ENCODE data around the gene PHACTR3. TPM values are rescaled to one million over a fixed set of nuclear protein-coding genes. Genes with fewer than 3 reads are reported as not detected.

Gene PHACTR3
- total RNA-seq, 1 experiment from 2014 or later, result 0.10 TPM

DNA sequence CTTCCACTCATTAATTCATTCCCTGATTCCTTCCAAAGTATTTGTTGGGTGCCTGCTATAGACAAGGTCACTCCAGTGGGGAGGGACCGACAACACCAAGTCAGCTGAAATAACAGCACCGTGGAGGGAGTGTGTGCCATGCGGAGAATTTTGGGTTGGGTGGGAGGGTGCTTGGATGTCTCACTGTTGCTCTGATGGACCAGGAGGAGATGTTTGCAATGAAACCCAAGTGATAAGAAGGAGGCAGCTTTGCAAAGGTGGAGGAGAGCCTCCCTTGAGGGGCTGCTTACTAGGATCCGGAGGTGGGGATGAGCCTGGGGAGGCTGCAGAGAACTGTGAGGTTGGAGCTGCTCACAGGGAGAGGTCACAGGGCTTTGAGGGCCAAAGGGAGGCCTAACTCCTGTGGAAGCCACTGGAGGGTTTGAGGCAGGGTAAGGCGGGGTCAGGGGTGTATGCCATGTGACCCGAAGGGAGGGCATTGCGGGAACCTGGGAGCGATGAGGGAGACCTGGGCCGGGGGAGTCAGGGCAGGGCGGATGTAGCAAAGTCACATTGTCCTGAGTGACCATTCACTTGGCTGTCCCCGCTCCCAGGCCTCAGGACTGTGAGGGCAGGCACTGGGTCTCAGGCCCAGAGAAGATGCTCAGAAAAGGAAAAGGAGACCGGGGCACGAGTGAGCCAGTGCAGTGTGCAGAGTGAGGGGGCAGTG, 124.5 kb downstream of the PHACTR3 start:
- ChIA-PET CTCF (no interaction called here), POLR2A (no interaction called here)
- intact Hi-C loops (cut with micrococcal nuclease; ENCODE audit: unreplicated experiment) (no loop called here), in situ Hi-C loops (cut with HindIII; ENCODE audit: low pct_unique_long_range_greater_than_20kb, low sequenced_read_pairs) (no loop called here)
- no TSS peak for BruUV-seq (replicated peaks)
- Histone ChIP-seq H3K9me3 (ENCODE audit: control insufficient read depth, insufficient read depth, low read depth, low read length) (no peaks in the 10 kb centered on the region), H3K27ac (ENCODE audit: low read length) (no peak overlapping the region), H3K36me3 (ENCODE audit: control insufficient read depth, insufficient read depth, low read length) (no peaks in the 10 kb centered on the region), H3K4me1 (ENCODE audit: control insufficient read depth, insufficient read depth, low read length) (no peaks in the 10 kb centered on the region), H3K4me3 (ENCODE audit: low read depth in 2 of 2, low read length in 2 of 2) (no peak overlapping the region), H3K27me3 (ENCODE audit: control insufficient read depth, insufficient read depth, low read length) (peaks cover 6% of the 10 kb centered on the region)
- DNase-seq (ENCODE audit: low read depth, low spot score) (no peak), ATAC-seq (no peak)
- TF ChIP-seq TCF7L2 (IDR thresholded peaks at IDR 0.05; ENCODE audit: low read depth, low read length) (no peak), SIN3A (IDR thresholded peaks at IDR 0.05; ENCODE audit: borderline replicate concordance, insufficient read depth, low read depth, low read length) (no peak), CTCF (IDR thresholded peaks at IDR 0.05) (no peak), POLR2AphosphoS5 (IDR thresholded peaks at IDR 0.05; ENCODE audit: low read depth, low read length) (no peak)
- TF ChIP-seq, protein P1, sequence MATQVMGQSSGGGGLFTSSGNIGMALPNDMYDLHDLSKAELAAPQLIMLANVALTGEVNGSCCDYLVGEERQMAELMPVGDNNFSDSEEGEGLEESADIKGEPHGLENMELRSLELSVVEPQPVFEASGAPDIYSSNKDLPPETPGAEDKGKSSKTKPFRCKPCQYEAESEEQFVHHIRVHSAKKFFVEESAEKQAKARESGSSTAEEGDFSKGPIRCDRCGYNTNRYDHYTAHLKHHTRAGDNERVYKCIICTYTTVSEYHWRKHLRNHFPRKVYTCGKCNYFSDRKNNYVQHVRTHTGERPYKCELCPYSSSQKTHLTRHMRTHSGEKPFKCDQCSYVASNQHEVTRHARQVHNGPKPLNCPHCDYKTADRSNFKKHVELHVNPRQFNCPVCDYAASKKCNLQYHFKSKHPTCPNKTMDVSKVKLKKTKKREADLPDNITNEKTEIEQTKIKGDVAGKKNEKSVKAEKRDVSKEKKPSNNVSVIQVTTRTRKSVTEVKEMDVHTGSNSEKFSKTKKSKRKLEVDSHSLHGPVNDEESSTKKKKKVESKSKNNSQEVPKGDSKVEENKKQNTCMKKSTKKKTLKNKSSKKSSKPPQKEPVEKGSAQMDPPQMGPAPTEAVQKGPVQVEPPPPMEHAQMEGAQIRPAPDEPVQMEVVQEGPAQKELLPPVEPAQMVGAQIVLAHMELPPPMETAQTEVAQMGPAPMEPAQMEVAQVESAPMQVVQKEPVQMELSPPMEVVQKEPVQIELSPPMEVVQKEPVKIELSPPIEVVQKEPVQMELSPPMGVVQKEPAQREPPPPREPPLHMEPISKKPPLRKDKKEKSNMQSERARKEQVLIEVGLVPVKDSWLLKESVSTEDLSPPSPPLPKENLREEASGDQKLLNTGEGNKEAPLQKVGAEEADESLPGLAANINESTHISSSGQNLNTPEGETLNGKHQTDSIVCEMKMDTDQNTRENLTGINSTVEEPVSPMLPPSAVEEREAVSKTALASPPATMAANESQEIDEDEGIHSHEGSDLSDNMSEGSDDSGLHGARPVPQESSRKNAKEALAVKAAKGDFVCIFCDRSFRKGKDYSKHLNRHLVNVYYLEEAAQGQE (IDR thresholded peaks at IDR 0.05; ENCODE audit: insufficient read depth in 1 of 2, low read depth in 2 of 2, low read length in 1 of 2), result no peak

DNA sequence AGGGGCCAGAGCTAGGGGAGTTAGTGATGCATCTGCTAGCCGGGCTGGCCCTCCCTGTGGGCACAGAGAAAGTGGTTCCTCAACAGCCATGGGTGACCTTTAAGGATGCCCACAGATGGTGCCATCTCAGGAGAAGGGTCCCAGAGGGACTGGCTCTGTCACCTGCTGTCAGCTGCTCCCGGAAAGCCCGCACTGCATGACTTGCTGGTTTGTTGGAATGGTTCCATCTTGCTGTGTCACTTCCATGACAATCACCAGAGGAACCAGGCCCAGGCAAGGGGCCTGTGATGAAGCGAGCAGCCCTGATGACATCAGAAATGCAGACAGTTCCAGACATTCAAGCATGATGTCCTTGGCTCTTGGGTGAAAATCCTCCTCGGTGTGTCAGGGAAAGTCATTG, 125.2 kb downstream of the PHACTR3 start:
- DNase-seq (ENCODE audit: low read depth, low spot score), result no peak
- TF ChIP-seq SIN3A (IDR thresholded peaks at IDR 0.05; ENCODE audit: borderline replicate concordance, insufficient read depth, low read depth, low read length), result no peak
- no peak for TF ChIP-seq POLR2AphosphoS5 (IDR thresholded peaks at IDR 0.05; ENCODE audit: low read depth, low read length)
- TF ChIP-seq, protein P1 (IDR thresholded peaks at IDR 0.05; ENCODE audit: insufficient read depth in 1 of 2, low read depth in 2 of 2, low read length in 1 of 2), result no peak
- no peak for TF ChIP-seq TCF7L2 (IDR thresholded peaks at IDR 0.05; ENCODE audit: low read depth, low read length)
- TF ChIP-seq CTCF (IDR thresholded peaks at IDR 0.05), result no peak
- Histone ChIP-seq H3K27ac (ENCODE audit: low read length) (no peak overlapping the region), H3K4me3 (ENCODE audit: low read depth in 2 of 2, low read length in 2 of 2) (no peak overlapping the region), H3K36me3 (ENCODE audit: control insufficient read depth, insufficient read depth, low read length) (no peaks in the 10 kb centered on the region), H3K9me3 (ENCODE audit: control insufficient read depth, insufficient read depth, low read depth, low read length) (no peaks in the 10 kb centered on the region), H3K27me3 (ENCODE audit: control insufficient read depth, insufficient read depth, low read length) (peaks cover 6% of the 10 kb centered on the region), H3K4me1 (ENCODE audit: control insufficient read depth, insufficient read depth, low read length) (no peaks in the 10 kb centered on the region)
- POLR2A ChIA-PET, result no interaction called here
- in situ Hi-C loops (cut with HindIII; ENCODE audit: low pct_unique_long_range_greater_than_20kb, low sequenced_read_pairs), result no loop called here
- CTCF ChIA-PET, result no interaction called here
- intact Hi-C loops (cut with micrococcal nuclease; ENCODE audit: unreplicated experiment), result no loop called here
- no peak for ATAC-seq
- no TSS peak for BruUV-seq (replicated peaks)
